GF-D8 (cell line): ENCODE results near the gene GALNS.
A peak's percentile ranks its signal among the peaks of the same experiment; 100 is the strongest.

Experiments
- DNase-seq: peaks from one replicate; lab custom pipeline; 2025; lab: John Stamatoyannopoulos, UW

Gene GALNS

DNA sequence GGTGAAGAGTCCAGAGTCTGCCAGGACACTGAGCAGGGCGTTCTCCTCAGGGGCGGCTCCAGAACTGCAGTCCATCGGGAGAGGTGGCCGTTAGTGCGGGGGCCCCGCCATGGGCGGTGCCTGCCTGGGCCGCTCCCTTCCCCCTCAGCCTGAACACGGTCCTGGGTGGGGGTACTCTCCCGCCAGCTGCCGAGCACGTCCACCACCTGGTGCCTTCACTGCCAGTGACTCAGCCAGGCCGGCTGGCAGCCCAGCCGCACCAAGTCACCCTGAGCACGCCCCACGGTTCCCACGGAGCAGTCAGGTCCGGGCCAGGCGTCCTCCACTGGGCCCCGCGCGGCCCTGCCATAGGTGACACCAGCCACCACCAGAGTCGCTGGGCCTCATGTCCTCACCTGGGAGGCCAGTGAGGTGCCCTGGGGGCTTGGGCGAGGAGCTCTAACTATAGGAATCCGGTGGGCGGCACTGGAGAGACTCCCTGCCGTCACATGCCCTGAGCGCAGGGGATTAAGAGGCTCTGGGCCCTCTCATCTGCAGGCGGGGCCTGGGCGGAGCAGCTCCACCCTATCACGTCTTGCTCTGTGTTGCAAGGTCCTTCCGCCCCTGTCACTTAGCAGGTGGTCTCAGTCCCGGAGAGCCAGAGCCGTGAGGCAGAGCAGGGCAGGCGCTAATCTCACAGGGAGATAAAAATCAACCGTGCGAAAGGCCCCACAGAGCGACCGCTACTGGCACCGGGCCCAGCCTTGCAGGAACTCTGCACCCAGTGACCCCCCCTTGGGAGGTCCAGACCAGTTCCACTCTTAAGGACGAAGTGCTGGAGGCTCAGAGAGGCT is 86.1 kb downstream of the GALNS start:
- peak; percentile 99 for DNase-seq

- peak; percentile 67 for DNase-seq
Observed at GRCh38 chr16:88769617-88770460, 86.9 kb downstream of the GALNS start.

DNA sequence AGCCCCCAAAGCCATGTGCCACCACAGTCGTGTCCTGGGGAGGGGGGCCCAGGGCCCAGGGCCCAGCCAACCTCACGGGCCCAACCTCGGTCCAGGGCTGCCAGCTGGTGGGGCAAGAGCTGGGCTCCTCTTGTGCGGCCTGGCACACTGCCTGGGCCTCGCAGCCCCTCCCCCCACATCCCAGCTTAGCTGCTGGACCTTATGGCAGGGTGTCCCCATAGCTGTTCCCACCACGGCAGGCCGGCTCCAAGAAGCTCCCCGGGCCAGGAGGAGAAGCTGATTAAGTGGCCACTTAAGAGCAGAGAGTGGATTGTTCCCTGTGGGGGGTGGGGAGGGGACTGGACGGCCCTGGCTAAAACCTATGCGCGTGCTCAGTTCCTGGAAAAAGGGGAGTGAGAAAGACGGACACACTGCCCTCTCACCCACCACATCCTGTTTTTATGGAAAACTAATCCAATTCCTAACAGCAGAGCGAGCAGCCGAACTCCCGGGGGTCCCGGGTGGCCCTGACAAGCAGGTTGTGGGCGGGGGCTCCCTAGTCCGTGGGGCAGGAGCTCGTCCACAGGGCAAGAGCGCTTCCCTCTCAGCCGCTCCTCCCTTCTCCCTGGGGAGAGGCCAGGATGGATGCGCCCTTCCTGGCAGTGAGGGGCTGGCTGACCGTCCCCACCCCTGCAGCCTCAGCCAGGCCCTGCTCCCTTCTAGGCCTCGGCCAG is 88.5 kb downstream of the GALNS start:
- peak; percentile 19 for DNase-seq

DNA sequence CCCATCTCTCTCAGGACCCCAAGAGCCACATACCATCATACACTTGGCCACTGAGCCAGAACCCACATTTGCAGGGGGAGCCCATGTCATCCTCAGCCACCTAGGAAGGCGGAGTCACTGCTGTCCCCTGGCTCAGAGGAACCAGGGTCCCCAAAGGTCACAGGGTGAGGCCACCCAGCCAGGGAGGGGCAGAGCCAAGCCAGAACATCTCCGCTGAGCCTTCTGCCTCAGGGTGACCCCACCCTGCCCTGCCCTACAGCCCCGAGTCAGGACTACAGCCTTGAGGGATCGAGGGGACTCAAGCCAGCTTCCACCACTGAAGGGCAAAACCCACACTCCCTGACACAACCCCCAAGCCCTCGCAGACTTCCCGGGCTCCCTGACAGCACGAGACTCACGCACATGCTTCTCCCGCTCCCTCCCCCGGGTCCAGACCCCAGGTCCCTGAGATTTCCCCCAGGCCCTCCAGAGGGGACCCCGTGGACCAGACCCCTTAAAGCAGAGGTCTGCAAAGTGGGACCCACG is 89.1 kb downstream of the GALNS start:
- DNase-seq, result no peak

DNA sequence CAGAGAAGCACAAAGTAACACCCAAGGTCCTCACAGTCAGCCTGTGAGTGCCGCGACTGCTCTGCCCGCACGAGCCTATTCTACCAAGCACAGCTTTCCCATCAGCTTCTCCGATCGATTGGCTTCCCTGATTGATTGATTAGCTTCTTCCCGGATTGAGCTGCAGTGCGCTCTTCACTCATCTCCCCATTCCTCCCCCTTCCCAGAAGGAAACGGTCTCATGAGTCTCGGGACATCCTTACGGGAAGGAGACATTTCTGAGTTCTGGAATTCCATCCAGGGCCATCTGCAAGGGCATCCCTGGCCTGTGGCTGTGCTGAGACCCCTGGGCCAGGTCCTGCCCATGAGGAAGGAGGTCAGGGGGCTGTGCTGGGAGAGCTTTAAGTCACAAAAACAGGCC is 89.8 kb downstream of the GALNS start:
- DNase-seq, result no peak

- DNase-seq, result no peak
Observed at GRCh38 chr16:88764913-88765349, 91.8 kb downstream of the GALNS start.

DNA sequence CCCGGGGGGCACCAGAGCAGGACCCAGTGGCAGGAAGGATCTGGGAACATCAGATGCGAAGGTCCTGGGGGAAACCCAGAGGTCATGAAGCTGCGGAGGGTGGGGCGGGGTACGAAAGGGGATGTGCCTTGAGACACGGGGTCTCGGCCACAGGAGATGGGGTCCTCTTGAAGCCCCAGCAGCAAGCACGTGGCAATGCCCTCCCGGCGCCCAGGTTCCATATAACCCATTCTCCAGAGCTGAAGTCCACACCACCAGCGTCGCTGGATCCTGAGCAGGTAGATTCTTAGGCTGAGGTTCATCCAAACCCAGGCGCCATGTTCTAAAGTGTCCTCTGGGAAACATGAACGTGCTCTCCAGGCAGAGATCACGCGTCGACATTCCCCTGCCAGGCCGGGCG is 92.7 kb downstream of the GALNS start:
- DNase-seq, result no peak
